NK-92 (cell line): Measurements from ENCODE around the gene RAMP3.
"Not testable (repeated sequence)": the region's sequence is repeated elsewhere in the genome, so short reads cannot be mapped to it uniquely, and the experiment has no call there.

Experiments
- DNase-seq: peaks from one replicate; lab custom pipeline; 2025; ENCODE audit not compliant: unreplicated experiment; lab: John Stamatoyannopoulos, UW

Gene RAMP3

DNA sequence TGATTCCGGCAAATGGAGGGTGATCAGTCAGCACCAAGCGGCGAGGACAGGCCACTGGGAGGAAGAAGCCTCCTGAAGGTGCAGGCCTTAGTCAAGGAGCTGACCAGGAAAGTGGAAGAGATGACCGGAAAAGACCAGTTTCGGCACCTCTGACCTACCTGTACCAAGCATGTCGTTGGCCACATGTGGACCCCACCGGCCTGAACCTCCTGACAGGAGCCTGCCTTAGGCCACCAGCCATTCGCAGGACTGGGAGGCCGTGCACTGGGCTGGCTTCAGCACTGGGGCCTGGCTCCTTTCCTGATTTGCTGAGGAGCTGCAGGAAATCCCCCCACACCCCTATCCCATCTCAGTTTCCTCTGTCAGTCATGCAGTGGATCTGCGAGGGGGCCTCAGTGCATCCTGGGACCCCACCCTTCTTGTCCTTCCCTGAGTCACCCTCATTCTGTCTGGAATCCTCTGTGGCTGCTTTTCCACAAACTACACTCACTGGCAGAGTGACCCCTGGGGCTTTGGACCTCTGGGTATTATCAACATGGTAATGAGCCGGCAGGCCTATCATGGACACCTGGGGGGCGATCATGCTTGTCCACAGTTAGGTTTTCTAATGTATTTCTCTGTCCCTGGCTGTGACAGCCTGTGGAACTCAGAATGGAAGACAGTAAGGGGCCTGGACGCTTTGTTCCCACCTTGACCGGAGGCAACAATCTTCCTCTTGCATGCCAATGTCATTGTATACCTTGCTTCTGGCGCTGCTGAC lies 33.0 kb downstream of the RAMP3 start:
- DNase-seq = no peak

DNA sequence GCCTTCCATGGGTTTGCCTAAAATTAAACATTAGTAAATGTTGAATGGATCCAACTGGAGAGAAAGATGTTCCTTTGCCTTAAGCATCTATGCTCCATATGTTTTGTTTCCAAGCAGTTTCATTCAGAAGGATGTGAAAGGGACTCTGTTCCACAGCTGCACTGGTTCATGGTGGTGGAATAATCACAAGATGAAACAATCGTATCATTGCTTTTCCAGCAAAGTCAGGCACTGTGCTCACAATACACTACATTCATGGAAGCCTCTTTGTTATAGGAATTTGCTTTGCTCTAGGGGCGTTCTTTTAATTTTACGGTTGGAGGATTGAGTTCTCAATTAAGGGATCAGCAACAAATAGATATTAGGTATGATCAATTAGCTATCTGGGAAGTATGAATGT lies 33.8 kb downstream of the RAMP3 start:
- DNase-seq = no peak

DNA sequence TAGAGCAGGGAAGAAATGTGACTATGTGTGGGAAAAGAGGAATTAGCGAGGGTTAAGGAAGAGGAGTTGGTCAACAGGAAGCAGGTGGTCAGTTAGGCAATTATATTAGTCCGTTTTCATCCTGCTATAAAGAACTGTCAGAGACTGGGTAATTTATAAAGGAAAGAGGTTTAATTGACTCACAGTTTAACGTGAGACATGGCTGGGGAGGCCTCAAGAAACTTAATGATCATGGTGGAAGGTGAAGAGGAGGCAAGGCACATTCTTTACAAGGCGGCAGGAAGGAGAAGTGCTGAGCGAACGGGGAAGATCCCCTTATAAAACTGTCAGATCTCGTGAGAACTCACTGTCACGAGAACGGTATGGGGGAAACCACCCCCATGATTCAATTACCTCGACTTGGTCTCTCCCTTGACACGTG lies 35.0 kb downstream of the RAMP3 start:
- DNase-seq = no peak

DNA sequence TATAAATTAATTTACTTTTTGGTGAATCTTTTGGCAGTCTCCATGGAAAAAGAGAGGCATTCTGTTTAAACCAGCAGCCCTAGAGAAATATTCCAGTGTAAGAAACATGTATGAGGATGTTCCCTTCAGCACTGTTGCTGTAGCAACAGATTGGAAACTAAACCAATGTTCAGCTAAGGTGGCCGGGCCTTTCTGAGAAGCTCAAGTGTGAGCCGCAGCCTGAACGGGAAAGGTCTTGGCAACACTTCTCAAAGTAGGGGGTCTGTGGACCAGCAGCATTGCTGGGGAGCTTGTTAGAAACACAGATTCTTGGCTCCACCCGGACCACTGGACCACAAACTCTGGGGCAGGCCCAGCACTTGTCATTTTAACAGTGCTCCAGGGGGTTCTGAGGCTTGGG lies 36.2 kb downstream of the RAMP3 start:
- no peak for DNase-seq

DNA sequence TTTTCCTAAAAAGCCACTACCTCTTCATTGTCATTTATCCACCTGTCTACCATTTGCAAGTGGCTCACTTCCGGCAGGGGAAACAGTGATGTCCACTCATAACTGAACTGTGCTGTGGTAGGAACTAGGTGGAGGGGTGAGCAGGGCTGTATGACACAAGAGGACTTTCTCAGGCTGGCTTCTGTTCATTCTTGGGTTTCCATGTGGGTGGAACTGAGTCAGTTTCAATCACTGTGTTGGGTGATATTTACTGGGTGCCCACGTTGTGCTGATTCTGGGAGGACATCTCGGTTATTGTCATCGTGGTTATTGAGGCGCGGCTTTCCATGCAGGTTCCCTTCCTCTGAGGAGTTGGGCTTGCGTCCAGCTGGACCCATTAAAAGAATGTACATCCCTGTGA lies 38.8 kb downstream of the RAMP3 start:
- no peak for DNase-seq

DNA sequence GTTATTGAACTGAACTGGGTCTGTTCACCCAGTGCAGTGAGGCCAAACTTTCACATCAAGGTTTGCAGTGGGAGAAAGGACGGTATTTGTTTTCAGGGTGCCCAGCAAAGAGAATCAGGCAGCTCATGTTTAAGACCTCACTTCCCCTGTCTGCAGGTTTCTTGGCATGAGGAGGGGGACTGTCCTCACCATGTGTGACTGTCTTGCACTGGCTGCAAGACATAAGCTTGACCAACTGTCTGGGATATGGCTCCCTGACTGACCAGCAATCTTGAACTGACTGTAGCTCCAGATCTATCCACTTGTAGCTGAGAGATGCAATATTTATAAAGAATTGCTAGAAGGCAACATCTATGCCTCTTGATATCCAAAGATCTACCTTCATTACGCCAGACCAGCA lies 39.9 kb downstream of the RAMP3 start:
- no peak for DNase-seq

DNA sequence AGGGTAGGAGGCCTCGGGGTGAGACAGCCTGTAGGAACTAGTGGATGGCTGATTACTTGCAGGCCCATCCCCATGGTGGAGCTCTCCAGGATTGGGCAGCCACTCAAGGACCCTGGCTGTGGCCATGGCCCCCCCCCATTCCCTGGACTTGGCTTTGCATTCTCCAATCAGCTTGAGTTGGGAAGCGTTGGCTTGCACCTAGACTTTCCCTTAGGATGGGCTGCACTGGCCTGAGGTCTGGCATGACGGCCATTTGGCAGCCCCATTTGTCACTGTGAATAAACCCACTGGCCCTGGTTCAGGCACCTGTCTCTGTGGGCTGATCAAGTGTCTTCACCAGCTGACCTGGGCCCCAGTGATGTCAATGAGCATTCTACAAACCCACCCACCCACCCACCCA lies 41.4 kb downstream of the RAMP3 start:
- DNase-seq = no peak

DNA sequence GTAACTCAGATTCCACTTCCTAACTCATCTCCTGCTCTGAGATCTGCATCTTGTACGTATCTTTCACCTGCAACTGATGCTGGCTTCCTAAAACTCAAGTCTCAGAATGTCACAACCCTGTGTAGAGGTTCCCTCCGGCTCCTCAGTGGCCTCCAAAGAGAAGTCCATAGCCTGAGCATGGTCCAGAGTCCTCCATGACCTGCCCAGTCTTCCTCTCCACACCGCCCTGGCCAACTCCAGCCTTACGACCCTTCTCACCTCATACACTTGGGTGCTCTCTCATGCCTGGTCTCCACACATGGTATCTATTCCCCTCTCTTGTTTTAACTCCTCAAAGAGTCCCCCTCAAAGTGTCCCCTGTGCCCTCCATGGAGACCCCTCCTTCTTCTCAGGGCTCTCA lies 41.9 kb downstream of the RAMP3 start:
- no peak for DNase-seq

DNA sequence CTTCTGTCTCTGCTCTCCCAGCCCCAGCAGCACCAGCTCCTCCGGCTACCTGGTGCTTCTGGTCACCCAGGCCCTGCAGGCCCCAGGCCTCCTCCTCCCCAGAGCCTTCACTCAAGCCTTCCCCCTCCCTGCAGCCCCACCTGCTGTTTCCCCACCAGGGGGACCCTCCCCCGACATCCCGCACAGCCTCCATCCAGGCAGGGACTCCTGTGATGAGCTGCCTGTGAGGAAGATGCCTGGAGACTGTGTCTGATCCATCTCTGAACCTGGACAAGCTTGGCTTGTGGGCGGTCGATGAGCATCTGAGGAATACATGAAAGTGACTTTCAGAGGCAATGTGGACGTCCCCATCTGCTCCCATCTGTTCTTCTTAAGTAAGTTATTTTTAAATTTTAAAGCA lies 45.0 kb downstream of the RAMP3 start:
- DNase-seq = no peak

DNA sequence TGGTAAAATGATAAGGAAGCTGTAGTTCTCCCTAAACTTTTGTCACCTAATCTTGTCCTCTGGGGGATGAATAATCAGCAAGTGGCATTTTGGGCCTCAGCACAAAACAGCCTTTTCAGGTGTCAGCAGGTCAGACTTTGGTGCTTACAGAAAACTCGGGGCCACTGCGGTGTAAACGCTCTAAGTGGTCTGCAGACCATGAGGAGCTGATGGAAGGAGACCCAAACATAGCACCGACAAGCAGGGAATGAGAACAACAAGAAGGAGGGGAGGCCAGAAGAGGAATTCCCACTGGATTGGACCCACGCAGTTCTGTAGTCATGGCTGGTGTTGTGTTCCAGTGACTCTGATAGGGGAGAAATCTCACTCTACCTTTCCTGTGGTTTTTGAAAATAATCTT lies 45.4 kb downstream of the RAMP3 start:
- DNase-seq = no peak

DNA sequence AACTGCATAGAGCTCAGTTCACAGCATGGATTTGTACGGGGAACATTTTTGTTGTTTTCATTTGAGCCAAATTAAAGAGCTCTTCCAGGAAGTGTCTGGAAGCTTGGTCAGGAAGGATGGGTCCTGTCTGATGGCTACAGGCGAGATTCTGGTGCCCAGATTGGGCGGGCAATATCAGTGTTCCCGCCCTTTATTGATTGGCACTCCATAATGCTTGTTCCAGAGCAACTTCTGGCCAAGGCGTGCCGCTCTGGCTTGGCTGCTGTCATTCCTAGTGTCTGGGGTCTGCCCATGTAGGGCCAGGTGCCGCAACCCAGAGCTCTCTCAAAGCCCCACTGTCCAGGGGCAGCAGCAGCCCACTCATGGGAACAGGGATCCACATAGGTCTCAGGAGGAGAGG lies 45.9 kb downstream of the RAMP3 start:
- no peak for DNase-seq

DNA sequence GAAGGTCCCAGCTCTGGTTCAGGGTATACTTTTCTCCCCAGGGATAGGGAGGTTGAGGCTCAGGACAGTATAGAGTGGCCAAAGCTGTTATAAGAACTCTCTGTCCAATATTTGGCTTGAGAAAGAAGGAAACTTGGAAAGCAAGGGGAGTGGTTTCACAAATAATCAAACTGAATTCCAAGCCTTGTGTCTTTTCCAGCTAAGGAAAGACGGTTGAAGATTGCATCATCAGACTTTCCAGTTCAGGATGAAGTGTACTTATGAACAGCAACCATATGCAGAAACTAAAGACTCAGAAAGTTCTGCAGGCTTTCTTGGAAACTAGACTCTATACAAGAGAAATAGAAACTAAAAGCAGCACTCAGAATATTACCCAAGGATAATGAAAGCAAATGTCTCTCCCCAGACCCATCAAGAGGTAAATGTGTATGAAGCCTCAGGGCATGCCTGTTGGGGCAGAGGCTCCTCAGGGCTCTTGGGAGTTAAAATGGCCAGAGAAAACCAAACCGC lies 46.4 kb downstream of the RAMP3 start:
- DNase-seq = no peak

DNA sequence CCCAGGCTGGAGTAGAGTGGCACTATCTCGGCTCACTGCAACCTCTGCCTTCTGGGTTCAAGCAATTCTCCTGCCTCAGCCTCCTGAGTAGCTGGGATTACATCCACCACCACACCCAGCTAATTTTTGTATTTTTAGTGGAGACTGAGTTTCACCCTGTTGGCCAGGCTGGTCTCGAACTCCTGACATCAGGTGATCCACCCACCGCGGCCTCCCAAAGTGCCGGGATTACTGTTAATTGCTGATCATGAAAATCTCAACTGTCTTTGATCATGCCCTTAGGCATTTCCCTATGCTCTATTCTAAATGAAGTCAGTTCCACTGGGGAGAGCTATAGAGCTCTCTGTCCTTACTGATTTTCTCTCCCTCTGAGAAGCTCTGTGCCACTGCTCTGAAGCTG lies 48.7 kb downstream of the RAMP3 start:
- DNase-seq = not testable (repeated sequence)

DNA sequence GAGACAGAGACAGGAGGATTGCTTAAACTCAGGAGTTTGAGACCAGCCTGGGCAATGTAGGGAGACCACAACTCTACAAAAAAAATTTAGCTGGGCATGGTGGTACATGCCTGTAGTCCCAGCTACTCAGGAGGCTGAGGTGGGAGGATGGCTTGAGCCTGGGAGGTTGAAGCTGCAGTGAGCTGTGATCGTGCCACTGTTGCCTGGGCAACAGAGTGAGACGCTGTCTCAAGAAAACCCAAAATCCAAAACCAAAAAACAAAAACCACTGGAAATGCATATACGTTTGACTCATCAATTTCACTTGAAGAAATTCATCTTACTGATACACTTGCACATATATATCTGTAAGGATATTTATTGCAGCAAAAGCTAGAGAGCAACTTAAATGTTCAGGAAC lies 52.3 kb downstream of the RAMP3 start:
- DNase-seq = not testable (repeated sequence)

DNA sequence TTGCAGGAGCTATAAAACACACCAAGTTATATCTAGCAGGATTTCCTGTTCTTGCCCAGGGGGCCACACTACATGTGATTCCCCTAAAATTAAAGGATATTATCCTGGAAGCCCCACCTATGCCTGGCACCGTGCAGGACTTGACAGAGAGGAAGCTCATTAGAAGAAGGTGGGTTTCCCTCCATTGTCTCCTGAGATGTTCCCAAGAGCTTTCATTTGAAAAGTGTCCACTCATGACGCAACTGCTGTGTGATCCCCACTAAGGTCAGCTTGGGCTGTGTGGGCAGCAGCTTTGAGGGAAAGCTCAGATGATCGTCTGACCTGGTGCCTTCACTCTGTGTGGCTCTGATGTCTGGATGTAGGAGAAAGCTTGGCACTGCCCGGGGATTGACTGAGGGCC lies 53.5 kb downstream of the RAMP3 start:
- DNase-seq = no peak

DNA sequence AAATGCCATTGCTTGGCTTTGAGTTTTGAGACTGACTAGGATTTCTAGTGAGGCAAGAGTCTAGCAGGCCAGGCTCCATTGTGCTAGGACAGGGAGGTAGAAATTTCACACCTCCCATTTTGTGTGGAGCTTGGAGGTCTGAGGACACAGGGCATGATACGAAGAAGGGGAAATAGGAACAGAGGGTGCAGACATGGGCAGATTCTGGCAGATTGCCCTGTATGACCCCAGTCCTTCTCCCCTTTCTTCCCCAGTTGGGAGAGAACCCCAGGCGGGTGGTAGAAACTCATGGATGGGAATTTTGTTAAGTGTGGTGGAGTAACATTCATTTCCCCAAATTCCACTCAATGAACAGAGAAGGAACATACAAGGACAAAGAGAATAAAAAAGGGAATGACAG lies 54.4 kb downstream of the RAMP3 start:
- no peak for DNase-seq

DNA sequence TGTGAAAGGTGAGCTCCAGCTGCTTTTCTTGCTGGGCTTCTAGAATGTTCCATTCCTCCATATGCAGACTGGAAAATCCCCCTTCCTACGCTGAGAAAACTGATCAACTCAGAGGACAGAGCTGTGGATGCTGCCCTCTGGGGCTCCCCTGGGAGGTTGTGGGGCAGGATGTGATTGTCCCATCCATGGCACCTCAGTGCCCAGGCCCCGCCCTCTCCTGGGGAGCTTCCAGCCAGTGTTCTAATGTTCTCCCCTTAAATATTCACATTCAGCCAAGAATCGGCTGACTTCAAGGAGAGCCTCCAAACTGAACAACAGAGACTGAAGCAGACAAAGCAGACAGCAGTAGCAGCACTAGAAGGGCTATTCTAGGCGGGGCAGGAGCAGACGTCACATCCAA lies 55.0 kb downstream of the RAMP3 start:
- DNase-seq = no peak

DNA sequence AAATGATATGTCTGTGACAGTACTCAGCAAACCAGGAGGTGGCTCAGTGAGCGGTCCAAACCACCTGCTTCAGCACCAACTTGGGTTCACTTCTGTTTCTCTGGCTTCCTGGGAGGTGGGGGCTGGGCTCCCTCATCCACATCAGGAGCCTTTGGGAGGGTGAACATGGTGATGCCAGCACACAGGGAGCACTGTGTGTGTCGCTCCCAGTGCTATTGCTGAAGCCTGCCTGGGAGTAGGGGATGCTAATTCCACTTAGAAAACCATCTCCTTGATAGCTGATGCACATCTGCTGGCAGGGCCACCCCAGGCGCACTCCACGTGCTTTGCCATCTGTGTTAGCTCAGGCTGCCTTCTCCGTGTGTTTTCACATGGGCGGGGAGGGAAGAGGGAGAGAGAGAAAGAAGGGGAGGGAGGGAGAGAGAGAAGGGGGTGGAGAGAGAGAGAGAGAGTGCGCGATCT lies 58.0 kb downstream of the RAMP3 start:
- DNase-seq = no peak

DNA sequence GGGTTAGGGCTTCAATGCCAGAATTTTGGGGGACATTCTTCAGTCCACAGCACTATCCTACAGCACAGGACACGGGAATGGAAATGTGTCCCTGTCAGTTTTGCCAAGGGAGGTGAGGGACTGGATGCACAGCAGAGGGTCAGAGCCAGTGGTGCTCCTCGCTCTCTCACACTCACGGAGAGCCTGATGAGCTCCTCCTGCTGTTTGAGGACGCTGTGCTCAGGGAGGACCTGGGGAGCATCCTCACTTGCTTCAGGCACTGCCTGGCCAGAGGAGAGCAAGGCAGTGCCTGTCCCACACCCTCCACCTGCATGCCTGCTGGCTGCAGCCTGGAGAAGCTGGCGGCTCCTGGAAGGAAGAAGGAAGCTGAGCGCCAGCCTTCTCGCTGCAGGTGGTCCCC lies 58.6 kb downstream of the RAMP3 start:
- DNase-seq = no peak

DNA sequence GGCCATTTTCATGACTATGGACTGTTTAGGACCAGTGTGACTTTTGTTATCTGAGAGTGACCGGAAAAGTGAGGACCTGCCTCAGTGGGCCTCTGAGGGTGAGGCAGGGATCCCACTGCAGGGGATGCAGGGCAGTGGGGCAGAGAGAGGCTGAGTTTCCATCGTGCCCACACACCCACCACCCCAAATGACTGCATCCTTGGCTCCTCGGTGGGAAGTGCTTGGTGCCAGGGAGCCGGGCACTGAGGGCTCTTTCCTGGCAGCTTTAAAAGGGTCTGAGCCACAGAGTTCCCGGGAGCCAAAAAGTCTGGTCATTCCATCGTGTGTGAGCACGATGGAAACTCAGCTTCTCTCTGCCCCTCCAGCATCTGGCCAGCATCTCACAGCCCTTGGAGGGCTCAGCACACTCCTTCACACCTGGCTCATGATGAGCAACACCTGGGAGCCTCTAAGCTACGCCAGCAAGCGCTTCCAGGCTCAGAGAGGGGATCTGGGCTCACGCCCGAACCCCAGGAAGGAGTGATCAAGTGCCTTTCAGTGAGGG lies 59.1 kb downstream of the RAMP3 start:
- no peak for DNase-seq

DNA sequence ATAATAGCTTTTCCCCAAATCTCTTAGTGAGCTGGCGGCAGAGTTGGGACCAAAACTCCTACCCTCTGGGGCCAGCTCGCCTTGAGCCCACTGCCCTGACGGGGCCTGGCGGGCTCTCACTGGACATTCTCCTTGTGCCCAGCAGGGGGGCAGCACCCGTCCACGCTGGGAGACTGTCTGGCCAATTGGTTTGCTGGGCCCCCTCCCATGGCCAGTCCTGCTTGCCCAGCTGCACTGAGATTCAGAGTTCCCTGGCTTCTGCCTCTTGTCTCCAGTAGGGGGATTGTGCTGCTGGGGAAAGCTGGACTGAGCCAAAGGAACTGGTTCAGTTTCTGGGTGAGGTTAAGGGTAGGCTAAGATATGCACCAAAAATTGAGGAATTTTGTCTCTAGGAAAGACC lies 59.8 kb downstream of the RAMP3 start:
- DNase-seq = no peak

DNA sequence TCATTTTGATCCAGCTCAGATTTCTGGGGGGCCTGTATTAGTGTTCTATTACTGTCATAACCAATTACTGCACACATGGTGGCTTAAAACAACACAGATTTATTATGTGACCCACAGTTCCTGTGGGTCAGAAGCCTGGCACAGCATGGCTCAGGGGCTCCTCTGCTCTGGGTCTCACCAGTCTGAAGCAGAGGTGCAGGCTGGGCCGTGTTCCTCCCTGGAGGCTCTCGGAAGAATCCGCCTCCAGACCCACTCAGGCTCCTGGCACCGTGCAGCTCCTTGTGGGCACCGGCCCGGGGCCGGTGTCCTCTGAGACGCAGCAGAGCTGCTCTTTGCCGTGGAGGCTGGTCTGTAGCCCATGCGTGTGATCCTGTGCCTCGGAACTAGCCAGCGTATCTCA lies 61.5 kb downstream of the RAMP3 start:
- DNase-seq = no peak
